ENCODE results near the gene METTL21C. TPM values are rescaled to one million over a fixed set of nuclear protein-coding genes. Genes with fewer than 3 reads are reported as not detected.

Gene METTL21C
- total RNA-seq, 1 donor from 2014 or later, result not detected

DNA sequence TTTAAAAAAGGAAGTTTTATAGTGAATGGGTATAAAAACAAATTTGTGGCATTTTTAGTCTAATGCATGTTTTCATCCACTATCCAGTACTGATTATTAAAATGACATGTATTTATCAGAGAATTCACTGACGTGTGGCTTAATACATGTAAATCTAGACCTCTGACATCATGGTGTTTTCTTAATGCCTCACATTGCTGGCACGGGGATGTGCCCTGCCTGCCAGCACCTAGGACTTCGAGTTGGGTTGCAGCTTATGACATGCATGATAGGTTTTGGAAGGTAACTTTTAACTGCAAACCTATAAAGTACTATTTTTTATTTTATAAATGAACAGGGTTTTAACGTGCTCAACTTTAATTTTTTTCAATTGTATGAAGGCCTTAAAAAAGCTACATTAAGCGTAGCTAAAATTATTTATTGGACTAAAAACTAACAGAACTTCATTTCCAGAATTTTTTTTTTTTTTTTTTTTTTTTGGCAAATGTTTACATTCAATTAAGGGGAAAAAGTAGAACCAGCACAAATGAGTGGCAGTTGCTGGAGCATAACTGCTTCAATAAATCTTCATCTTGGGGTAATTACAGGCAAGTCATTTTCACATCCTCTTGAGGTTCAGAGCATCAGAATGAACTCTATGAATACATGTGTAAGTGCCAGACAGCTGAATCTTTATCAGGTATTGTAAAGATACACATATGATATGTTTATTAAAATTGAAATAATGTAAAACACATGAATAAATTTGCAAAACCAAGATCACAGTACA lies 16.3 kb downstream of the METTL21C start:
- TF ChIP-seq, protein P1, sequence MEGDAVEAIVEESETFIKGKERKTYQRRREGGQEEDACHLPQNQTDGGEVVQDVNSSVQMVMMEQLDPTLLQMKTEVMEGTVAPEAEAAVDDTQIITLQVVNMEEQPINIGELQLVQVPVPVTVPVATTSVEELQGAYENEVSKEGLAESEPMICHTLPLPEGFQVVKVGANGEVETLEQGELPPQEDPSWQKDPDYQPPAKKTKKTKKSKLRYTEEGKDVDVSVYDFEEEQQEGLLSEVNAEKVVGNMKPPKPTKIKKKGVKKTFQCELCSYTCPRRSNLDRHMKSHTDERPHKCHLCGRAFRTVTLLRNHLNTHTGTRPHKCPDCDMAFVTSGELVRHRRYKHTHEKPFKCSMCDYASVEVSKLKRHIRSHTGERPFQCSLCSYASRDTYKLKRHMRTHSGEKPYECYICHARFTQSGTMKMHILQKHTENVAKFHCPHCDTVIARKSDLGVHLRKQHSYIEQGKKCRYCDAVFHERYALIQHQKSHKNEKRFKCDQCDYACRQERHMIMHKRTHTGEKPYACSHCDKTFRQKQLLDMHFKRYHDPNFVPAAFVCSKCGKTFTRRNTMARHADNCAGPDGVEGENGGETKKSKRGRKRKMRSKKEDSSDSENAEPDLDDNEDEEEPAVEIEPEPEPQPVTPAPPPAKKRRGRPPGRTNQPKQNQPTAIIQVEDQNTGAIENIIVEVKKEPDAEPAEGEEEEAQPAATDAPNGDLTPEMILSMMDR (IDR thresholded peaks at IDR 0.05), result no peak
- ATAC-seq (no peak), DNase-seq (no peak)
- H3K27me3 ChIP-seq, result no peaks in the 10 kb centered on the region
- no peaks in the 10 kb centered on the region for H3K4me1 ChIP-seq
- intact Hi-C loops (cut with DNase I), result no loop called here
- no peak overlapping the region for H3K27ac ChIP-seq
- H3K9me3 ChIP-seq, result no peaks in the 10 kb centered on the region
- H3K4me3 ChIP-seq, result no peak overlapping the region
- peaks cover 63% of the 10 kb centered on the region for H3K36me3 ChIP-seq

DNA sequence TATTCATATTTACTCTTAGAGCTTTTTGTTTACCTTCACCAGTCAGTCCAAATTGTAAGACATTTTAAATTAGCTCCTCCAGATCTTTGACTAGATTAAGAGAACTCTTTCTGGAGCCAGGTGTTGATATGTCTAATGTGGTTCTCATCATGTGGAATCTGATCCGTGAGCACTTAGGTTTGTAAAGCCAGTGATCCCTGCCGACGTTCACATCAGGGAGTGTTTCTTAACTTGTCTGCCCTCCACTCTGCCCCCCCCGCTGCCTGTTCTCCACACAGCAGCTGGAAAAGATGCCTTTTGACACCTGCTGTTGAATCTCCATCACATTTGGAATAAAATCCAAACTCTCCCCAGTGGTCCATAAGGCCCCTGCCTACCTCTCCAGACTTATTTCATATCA lies 17.7 kb downstream of the METTL21C start:
- no peaks in the 10 kb centered on the region for H3K27me3 ChIP-seq
- no peaks in the 10 kb centered on the region for H3K9me3 ChIP-seq
- ATAC-seq (no peak), DNase-seq (no peak)
- H3K27ac ChIP-seq, result no peak overlapping the region
- intact Hi-C loops (cut with DNase I), result no loop called here
- H3K36me3 ChIP-seq, result peaks cover 73% of the 10 kb centered on the region
- H3K4me1 ChIP-seq, result no peaks in the 10 kb centered on the region
- TF ChIP-seq, protein P1 (IDR thresholded peaks at IDR 0.05), result no peak
- no peak overlapping the region for H3K4me3 ChIP-seq

GRCh38 chr13:102675115-102675514 lies 19.7 kb downstream of the METTL21C start:
- ATAC-seq (no peak), DNase-seq (no peak)
- H3K4me1 ChIP-seq, result no peaks in the 10 kb centered on the region
- no peak overlapping the region for H3K27ac ChIP-seq
- no peaks in the 10 kb centered on the region for H3K9me3 ChIP-seq
- no peaks in the 10 kb centered on the region for H3K27me3 ChIP-seq
- intact Hi-C loops (cut with DNase I), result no loop called here
- H3K36me3 ChIP-seq, result peaks cover 73% of the 10 kb centered on the region
- TF ChIP-seq, protein P1 (IDR thresholded peaks at IDR 0.05), result no peak
- H3K4me3 ChIP-seq, result no peak overlapping the region

- no peak for DNase-seq
- no peak for ATAC-seq
- Histone ChIP-seq H3K4me3 (no peak overlapping the region), H3K27ac (no peak overlapping the region), H3K9me3 (no peaks in the 10 kb centered on the region), H3K36me3 (peaks cover 61% of the 10 kb centered on the region), H3K4me1 (no peaks in the 10 kb centered on the region), H3K27me3 (no peaks in the 10 kb centered on the region)
- intact Hi-C loops (cut with DNase I), result no loop called here
- TF ChIP-seq, protein P1 (IDR thresholded peaks at IDR 0.05), result no peak
Observed at GRCh38 chr13:102670130-102670529, 24.7 kb downstream of the METTL21C start.

DNA sequence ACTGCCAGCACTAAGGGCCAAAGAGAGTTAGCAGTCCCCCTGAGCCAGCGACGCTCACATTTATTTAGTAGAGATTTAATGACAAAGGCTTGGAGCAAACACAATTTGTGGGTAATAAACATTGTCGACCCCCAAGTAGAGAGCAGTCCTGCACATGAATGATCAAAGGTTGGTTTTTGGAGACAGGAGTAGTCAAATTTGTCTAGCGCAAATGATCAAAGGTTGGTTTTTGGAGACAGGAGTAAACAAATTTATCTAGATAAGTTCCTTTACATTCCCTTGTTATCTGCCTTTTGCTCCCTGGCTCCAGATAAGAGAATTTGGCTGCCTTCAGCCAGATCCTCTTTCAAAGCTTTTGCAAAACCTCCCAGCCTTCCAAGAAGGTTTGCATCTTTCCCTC lies 26.9 kb downstream of the METTL21C start:
- Histone ChIP-seq H3K27ac (no peak overlapping the region), H3K36me3 (peaks cover 59% of the 10 kb centered on the region), H3K27me3 (no peaks in the 10 kb centered on the region), H3K4me1 (no peaks in the 10 kb centered on the region), H3K9me3 (no peaks in the 10 kb centered on the region), H3K4me3 (no peak overlapping the region)
- TF ChIP-seq, protein P1 (IDR thresholded peaks at IDR 0.05), result no peak
- intact Hi-C loops (cut with DNase I), result no loop called here
- DNase-seq, result no peak
- ATAC-seq, result no peak

All from upper lobe of right lung (tissue), 1 donor.